ENCODE data around the gene SLC16A9. TPM values are rescaled to one million over a fixed set of nuclear protein-coding genes. Genes with fewer than 3 reads are reported as not detected.
A peak's percentile ranks its signal among the peaks of the same experiment; 100 is the strongest.

SLC16A9 gene
- total RNA-seq, 2 donors from 2014 or later: 1.6 to 1.8 TPM

DNA sequence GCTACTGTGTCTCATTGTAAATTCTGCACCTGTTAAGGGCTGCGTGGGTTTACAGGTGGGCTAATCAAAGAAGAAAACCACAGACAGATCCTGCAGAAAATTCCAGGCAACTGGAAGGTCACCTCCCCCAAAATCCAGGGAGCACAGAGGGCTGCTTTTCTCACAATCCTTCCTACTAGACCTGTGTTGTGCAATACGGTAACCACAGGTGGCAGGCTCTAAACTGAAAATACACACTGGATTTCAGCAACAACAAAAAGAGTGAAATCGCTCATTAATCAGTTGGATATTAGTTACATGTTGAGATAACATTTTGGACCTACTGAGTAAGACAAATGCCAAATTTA is 83.2 kb downstream of the SLC16A9 start:
- ATAC-seq (ENCODE audit: insufficient number of reproducible peaks, low FRiP score, low read depth): no peak
- DNase-seq (ENCODE audit: low spot score): no peak
- H3K36me3 ChIP-seq: no peaks in the 10 kb centered on the region
- TF ChIP-seq, protein P1, sequence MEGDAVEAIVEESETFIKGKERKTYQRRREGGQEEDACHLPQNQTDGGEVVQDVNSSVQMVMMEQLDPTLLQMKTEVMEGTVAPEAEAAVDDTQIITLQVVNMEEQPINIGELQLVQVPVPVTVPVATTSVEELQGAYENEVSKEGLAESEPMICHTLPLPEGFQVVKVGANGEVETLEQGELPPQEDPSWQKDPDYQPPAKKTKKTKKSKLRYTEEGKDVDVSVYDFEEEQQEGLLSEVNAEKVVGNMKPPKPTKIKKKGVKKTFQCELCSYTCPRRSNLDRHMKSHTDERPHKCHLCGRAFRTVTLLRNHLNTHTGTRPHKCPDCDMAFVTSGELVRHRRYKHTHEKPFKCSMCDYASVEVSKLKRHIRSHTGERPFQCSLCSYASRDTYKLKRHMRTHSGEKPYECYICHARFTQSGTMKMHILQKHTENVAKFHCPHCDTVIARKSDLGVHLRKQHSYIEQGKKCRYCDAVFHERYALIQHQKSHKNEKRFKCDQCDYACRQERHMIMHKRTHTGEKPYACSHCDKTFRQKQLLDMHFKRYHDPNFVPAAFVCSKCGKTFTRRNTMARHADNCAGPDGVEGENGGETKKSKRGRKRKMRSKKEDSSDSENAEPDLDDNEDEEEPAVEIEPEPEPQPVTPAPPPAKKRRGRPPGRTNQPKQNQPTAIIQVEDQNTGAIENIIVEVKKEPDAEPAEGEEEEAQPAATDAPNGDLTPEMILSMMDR (IDR thresholded peaks at IDR 0.05): no peak
- H3K4me1 ChIP-seq (ENCODE audit: control insufficient read depth in 1 of 2, low read depth in 2 of 2): peaks cover 0 to 9% of the 10 kb centered on the region in 2 donors
- H3K27me3 ChIP-seq (replicated peaks; ENCODE audit: insufficient read depth): no peaks in the 10 kb centered on the region
- no peak overlapping the region for H3K27ac ChIP-seq
- H3K9me3 ChIP-seq: no peaks in the 10 kb centered on the region
- H3K4me3 ChIP-seq: no peak overlapping the region

DNA sequence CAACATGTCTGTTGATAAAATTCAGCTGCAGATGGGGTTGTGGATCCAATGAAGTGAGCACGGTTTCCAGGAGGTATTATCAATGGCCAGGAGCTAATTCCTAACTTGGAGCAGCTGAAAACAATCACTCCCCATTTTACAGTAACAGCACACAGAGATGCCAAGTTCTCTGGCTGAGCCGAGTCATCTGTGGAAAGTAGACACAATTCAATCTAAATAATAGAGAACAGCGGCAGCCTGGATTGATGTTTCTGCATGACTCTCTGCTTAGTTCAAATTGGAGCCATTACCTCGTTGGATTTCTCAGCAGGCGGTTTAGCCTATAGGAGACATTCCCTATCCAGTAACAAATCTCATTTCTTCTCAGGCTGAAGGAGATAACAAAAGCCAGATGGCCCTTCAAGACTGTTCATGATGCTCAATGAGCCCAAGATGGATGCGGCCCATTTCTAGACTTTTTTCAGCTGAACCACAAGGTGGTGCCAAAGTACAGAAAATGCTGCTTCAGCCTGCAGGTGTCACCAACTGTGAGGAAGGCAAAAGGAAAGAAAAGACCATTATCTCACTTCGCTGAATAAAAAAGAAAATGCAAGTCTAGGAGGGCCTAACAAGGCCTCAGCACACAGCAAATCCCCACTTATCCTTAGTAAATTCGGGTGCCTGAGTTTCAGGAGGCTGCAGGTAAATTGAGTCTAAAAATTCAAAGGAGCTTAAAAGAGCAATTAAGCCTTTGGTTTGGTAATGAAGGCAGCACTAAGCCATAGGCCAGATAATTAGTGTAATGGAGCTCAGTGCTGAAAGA is 83.7 kb downstream of the SLC16A9 start:
- no peak overlapping the region for H3K27ac ChIP-seq
- TF ChIP-seq, protein P1 (IDR thresholded peaks at IDR 0.05): peak; percentile 75
- DNase-seq (ENCODE audit: low spot score) (no peak), ATAC-seq (ENCODE audit: insufficient number of reproducible peaks, low FRiP score, low read depth) (peak; percentile 21)
- H3K4me1 ChIP-seq (ENCODE audit: control insufficient read depth in 1 of 2, low read depth in 2 of 2): peaks cover 0 to 9% of the 10 kb centered on the region in 2 donors
- no peaks in the 10 kb centered on the region for H3K36me3 ChIP-seq
- H3K4me3 ChIP-seq: no peak overlapping the region
- H3K9me3 ChIP-seq: no peaks in the 10 kb centered on the region
- no peaks in the 10 kb centered on the region for H3K27me3 ChIP-seq (replicated peaks; ENCODE audit: insufficient read depth)

DNA sequence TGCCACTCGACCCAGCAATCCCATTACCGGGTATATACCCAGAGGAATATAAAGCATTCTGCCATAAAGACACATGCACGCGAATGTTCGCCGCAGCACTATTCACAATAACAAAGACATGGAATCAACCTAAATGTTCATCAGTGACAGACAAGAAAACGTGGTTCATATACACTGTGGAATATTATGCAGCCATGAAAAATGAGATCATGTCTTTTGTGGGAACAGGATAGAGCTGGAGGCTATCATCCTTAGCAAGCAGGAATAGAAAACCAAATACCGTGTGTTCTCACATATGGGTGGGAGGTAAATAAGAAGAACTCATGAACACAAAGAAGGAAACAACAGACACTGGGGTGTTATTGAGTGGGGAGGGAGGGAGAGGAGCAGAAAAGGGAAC is 84.7 kb downstream of the SLC16A9 start:
- DNase-seq (ENCODE audit: low spot score) (no peak), ATAC-seq (ENCODE audit: insufficient number of reproducible peaks, low FRiP score, low read depth) (no peak)
- H3K9me3 ChIP-seq: no peaks in the 10 kb centered on the region
- H3K4me3 ChIP-seq: no peak overlapping the region
- H3K27me3 ChIP-seq (replicated peaks; ENCODE audit: insufficient read depth): no peaks in the 10 kb centered on the region
- no peak overlapping the region for H3K27ac ChIP-seq
- TF ChIP-seq, protein P1 (IDR thresholded peaks at IDR 0.05): no peak
- H3K4me1 ChIP-seq (ENCODE audit: control insufficient read depth in 1 of 2, low read depth in 2 of 2): peaks cover 0 to 9% of the 10 kb centered on the region in 2 donors
- no peaks in the 10 kb centered on the region for H3K36me3 ChIP-seq

DNA sequence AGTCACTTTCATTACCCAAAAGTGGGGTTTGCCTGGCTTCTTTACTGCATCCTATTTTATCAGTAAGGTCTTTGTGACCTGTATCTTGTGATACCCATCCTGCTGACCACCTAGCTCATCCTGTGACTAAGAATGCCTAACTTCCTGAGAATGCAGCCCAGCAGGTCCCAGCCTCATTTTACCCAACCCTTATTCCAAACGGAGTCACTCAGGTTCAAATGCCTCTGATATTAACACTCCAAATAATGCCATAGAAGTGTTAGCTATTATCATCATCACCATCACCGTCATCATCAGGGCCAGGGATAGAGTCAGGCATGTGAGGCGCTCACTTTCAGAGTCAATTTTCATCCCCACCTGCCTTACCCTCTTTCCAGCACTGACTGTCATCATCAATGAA is 85.5 kb downstream of the SLC16A9 start:
- H3K27ac ChIP-seq: no peak overlapping the region

More for the DNA sequence above, 85.5 kb downstream of the SLC16A9 start:
- TF ChIP-seq, protein P1 (IDR thresholded peaks at IDR 0.05): no peak
- Histone ChIP-seq H3K27me3 (replicated peaks; ENCODE audit: insufficient read depth) (no peaks in the 10 kb centered on the region), H3K36me3 (no peaks in the 10 kb centered on the region), H3K4me3 (no peak overlapping the region), H3K4me1 (ENCODE audit: control insufficient read depth in 1 of 2, low read depth in 2 of 2) (peaks cover 0 to 12% of the 10 kb centered on the region in 2 donors), H3K9me3 (no peaks in the 10 kb centered on the region)
- ATAC-seq (ENCODE audit: insufficient number of reproducible peaks, low FRiP score, low read depth) (no peak), DNase-seq (ENCODE audit: low spot score) (no peak)
